ENCODE measurements around the gene CDC42EP4.

The CDC42EP4 gene

GRCh38 chr17:73311781-73312641 lies at the start of gene CDC42EP4:
TSS of gene CDC42EP4 (minus strand) at chr17:73312001. CDS start at chr17:73286500, 25,501 bp downstream.
- peak; percentile 82 for DNase-seq

- DNase-seq, result no peak
These were observed 49.4 kb upstream of the CDC42EP4 start for GRCh38 chr17:73360961-73361761.

GRCh38 chr17:73359987-73360410 lies 48.2 kb upstream of the CDC42EP4 start:
- no peak for DNase-seq

- no peak for DNase-seq
These were observed 47.6 kb upstream of the CDC42EP4 start for GRCh38 chr17:73359352-73359751.

- no peak for DNase-seq
These were observed 46.9 kb upstream of the CDC42EP4 start for GRCh38 chr17:73358668-73359067.

GRCh38 chr17:73357981-73358380 lies 46.2 kb upstream of the CDC42EP4 start:
- DNase-seq, result no peak

- no peak for DNase-seq
These were observed 45.5 kb upstream of the CDC42EP4 start for GRCh38 chr17:73357318-73357717.

- DNase-seq, result no peak
These were observed 44.9 kb upstream of the CDC42EP4 start for GRCh38 chr17:73356561-73357170.

GRCh38 chr17:73354423-73355284 lies 42.9 kb upstream of the CDC42EP4 start:
- DNase-seq, result no peak

- no peak for DNase-seq
These were observed 40.5 kb upstream of the CDC42EP4 start for GRCh38 chr17:73352261-73352660.

- no peak for DNase-seq
These were observed 40.0 kb upstream of the CDC42EP4 start for GRCh38 chr17:73351764-73352163.

GRCh38 chr17:73350864-73351263 lies 39.1 kb upstream of the CDC42EP4 start:
- no peak for DNase-seq

GRCh38 chr17:73349647-73350046 lies 37.8 kb upstream of the CDC42EP4 start:
- no peak for DNase-seq

- DNase-seq, result no peak
These were observed 37.3 kb upstream of the CDC42EP4 start for GRCh38 chr17:73349138-73349537.

- no peak for DNase-seq
These were observed 37.0 kb upstream of the CDC42EP4 start for GRCh38 chr17:73348829-73349095.

- DNase-seq, result no peak
These were observed 36.4 kb upstream of the CDC42EP4 start for GRCh38 chr17:73348018-73348828.

- no peak for DNase-seq
These were observed 35.5 kb upstream of the CDC42EP4 start for GRCh38 chr17:73347351-73347750.

- no peak for DNase-seq
These were observed 34.8 kb upstream of the CDC42EP4 start for GRCh38 chr17:73346501-73347162.

GRCh38 chr17:73343739-73344454 lies 32.1 kb upstream of the CDC42EP4 start:
- DNase-seq, result peak; percentile 46

GRCh38 chr17:73343168-73343634 lies 31.4 kb upstream of the CDC42EP4 start:
- DNase-seq, result peak; percentile 93

All from NCI-H2171 (cell line).